ENCODE data around the gene CAPZB.
A peak's percentile ranks its signal among the peaks of the same experiment; 100 is the strongest.

CAPZB gene

GRCh38 chr1:19342894-19343616 lies 142.3 kb downstream of the CAPZB start:
- DNase-seq: no peak

- DNase-seq: no peak
Observed at GRCh38 chr1:19342062-19342750, 143.1 kb downstream of the CAPZB start.

- peak; percentile 38 for DNase-seq
Observed at GRCh38 chr1:19341201-19342061, 143.9 kb downstream of the CAPZB start.

GRCh38 chr1:19340387-19340937 lies 144.9 kb downstream of the CAPZB start:
- no peak for DNase-seq

GRCh38 chr1:19339214-19339861 lies 146.0 kb downstream of the CAPZB start:
- DNase-seq: no peak

GRCh38 chr1:19338323-19338762 lies 147.0 kb downstream of the CAPZB start:
- no peak for DNase-seq

GRCh38 chr1:19337289-19337688 lies 148.1 kb downstream of the CAPZB start:
- DNase-seq: no peak

- no peak for DNase-seq
Observed at GRCh38 chr1:19336543-19336942, 148.8 kb downstream of the CAPZB start.

GRCh38 chr1:19333587-19334354 lies 151.6 kb downstream of the CAPZB start:
- no peak for DNase-seq

- DNase-seq: no peak
Observed at GRCh38 chr1:19332832-19333231, 152.5 kb downstream of the CAPZB start.

- DNase-seq: no peak
Observed at GRCh38 chr1:19331262-19331878, 154.0 kb downstream of the CAPZB start.

- DNase-seq: no peak
Observed at GRCh38 chr1:19330449-19331135, 154.7 kb downstream of the CAPZB start.

- DNase-seq: no peak
Observed at GRCh38 chr1:19329611-19330010, 155.7 kb downstream of the CAPZB start.

- DNase-seq: no peak
Observed at GRCh38 chr1:19329188-19329587, 156.2 kb downstream of the CAPZB start.

- no peak for DNase-seq
Observed at GRCh38 chr1:19328486-19328885, 156.9 kb downstream of the CAPZB start.

GRCh38 chr1:19327736-19328135 lies 157.6 kb downstream of the CAPZB start:
- no peak for DNase-seq

- DNase-seq: no peak
Observed at GRCh38 chr1:19327301-19327700, 158.0 kb downstream of the CAPZB start.

GRCh38 chr1:19326748-19327065 lies 158.6 kb downstream of the CAPZB start:
- no peak for DNase-seq

- no peak for DNase-seq
Observed at GRCh38 chr1:19325958-19326747, 159.2 kb downstream of the CAPZB start.

GRCh38 chr1:19325368-19325957 lies 159.9 kb downstream of the CAPZB start:
- DNase-seq: no peak
